OCI-LY1 (cell line): ENCODE data around the gene NME5.

Experiments
- EZH2 ChIP-seq: fragments of 200-600 bp; sonication (generic), shearing (Covaris generic); IDR thresholded peaks from 2 replicates; pipeline ENCODE4 v1.8.0; 2017; ENCODE audit warnings: borderline replicate concordance, mixed run types, mild to moderate bottlenecking, antibody characterized with exemption, low read length, moderate library complexity, mixed read lengths
- TF ChIP-seq, protein P1 (sequence below): fragments of 200-600 bp; sonication (generic), shearing (Covaris generic); IDR thresholded peaks from 2 replicates; pipeline ENCODE4 v1.5.1; 2017; ENCODE audit warnings: mild to moderate bottlenecking, antibody characterized with exemption, low read length, moderate library complexity, mixed read lengths

- TF ChIP-seq, protein P1, sequence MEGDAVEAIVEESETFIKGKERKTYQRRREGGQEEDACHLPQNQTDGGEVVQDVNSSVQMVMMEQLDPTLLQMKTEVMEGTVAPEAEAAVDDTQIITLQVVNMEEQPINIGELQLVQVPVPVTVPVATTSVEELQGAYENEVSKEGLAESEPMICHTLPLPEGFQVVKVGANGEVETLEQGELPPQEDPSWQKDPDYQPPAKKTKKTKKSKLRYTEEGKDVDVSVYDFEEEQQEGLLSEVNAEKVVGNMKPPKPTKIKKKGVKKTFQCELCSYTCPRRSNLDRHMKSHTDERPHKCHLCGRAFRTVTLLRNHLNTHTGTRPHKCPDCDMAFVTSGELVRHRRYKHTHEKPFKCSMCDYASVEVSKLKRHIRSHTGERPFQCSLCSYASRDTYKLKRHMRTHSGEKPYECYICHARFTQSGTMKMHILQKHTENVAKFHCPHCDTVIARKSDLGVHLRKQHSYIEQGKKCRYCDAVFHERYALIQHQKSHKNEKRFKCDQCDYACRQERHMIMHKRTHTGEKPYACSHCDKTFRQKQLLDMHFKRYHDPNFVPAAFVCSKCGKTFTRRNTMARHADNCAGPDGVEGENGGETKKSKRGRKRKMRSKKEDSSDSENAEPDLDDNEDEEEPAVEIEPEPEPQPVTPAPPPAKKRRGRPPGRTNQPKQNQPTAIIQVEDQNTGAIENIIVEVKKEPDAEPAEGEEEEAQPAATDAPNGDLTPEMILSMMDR, result no peak
- no peak for TF ChIP-seq EZH2
These were observed 10.9 kb downstream of the NME5 start for GRCh38 chr5:138128334-138128733.
